Measurements from ENCODE around the gene PPY. TPM values are rescaled to one million over a fixed set of nuclear protein-coding genes. Genes with fewer than 3 reads are reported as not detected.

Gene PPY
- total and polyA plus RNA-seq, 10 of the 15 experiments (the other 5 are each of a cell fraction or from before 2014, with no cell fraction given), result 0.91 TPM; not detected in 9

DNA sequence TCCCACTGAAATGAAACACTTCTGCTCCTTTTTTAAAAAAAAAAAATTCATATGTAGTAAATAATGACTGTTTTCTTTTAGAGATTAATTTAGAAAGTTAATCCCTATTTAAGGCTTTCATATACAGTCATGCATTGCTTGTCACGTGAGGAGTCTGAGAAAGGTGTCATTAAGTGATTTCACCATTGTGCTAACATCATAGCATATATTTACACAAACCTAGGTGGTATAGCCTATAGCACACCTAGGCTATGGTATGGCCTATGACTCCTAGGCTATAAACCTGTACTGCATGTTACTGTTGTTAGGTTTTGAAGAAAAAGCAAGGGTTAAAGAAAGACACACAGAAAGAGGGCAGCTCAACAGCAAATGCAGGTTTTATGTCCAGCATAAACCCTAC is 13.7 kb downstream of the PPY start:
- no peaks in the 10 kb centered on the region for H3K36me3 ChIP-seq (ENCODE audit: control insufficient read depth in 2 of 2, insufficient read depth in 2 of 2, low read length in 1 of 2)
- DNase-seq (ENCODE audit: low read depth, low spot score) (no peak), ATAC-seq (no peak), FAIRE-seq (no peak)
- no peak overlapping the region for H2AFZ ChIP-seq (ENCODE audit: control insufficient read depth, low read depth, low read length)
- RAD21 ChIA-PET (ENCODE audit: unreplicated experiment), result no interaction called here
- no peak overlapping the region for H3K4me2 ChIP-seq (ENCODE audit: control insufficient read depth, insufficient read depth)
- SMC1A ChIA-PET (ENCODE audit: uncharacterized antibody, unreplicated experiment), result no interaction called here
- POLR2A ChIA-PET, result interaction anchor here (0.6 kb wide), 1 partner anchor 141 kb away, joined by 3 read pairs; no protein-coding TSS in a partner anchor
- H3K27me3 ChIP-seq (replicated peaks in 1 of 2; ENCODE audit: control insufficient read depth in 2 of 2, insufficient read depth in 2 of 2, low read length in 1 of 2), result peaks cover 0 to 5% of the 10 kb centered on the region in 2 experiments; a peak in 2 of 4 replicates
- H3K9me3 ChIP-seq (replicated peaks; ENCODE audit: control insufficient read depth, insufficient read depth, low read length), result no peaks in the 10 kb centered on the region
- H4K20me1 ChIP-seq (ENCODE audit: control insufficient read depth, insufficient read depth), result no peaks in the 10 kb centered on the region; the same call in 1 of the 2 replicates
- intact Hi-C loops (cut with micrococcal nuclease; ENCODE audit: unreplicated experiment), result no loop called here
- in situ Hi-C loops (cut with MboI), result no loop called here
- CTCF ChIA-PET, result interaction anchor here (0.7 to 1.2 kb wide), 2 partner anchors 16 to 18 kb away, joined by 3 to 5 read pairs; no protein-coding TSS in a partner anchor
- BruUV-seq (replicated peaks), result no TSS peak
- H3K4me1 ChIP-seq (ENCODE audit: control insufficient read depth, insufficient read depth, low read length), result no peaks in the 10 kb centered on the region; the same call in 1 of the 2 replicates
- WGBS (ENCODE audit: insufficient coverage, insufficient replicate concordance, low lambda C conversion rate, missing lambda C conversion rate), result 0% methylated on average over 1 of the region's 1 CpG
- H3K27ac ChIP-seq (ENCODE audit: control insufficient read depth, insufficient read depth), result no peak overlapping the region
- H3K4me3 ChIP-seq, result no peak overlapping the region
- H3K9ac ChIP-seq (ENCODE audit: control insufficient read depth, insufficient read depth, low read length), result no peak overlapping the region
- H3K79me2 ChIP-seq (ENCODE audit: control insufficient read depth, insufficient read depth, low read length), result no peaks in the 10 kb centered on the region
- TF ChIP-seq, protein P1, sequence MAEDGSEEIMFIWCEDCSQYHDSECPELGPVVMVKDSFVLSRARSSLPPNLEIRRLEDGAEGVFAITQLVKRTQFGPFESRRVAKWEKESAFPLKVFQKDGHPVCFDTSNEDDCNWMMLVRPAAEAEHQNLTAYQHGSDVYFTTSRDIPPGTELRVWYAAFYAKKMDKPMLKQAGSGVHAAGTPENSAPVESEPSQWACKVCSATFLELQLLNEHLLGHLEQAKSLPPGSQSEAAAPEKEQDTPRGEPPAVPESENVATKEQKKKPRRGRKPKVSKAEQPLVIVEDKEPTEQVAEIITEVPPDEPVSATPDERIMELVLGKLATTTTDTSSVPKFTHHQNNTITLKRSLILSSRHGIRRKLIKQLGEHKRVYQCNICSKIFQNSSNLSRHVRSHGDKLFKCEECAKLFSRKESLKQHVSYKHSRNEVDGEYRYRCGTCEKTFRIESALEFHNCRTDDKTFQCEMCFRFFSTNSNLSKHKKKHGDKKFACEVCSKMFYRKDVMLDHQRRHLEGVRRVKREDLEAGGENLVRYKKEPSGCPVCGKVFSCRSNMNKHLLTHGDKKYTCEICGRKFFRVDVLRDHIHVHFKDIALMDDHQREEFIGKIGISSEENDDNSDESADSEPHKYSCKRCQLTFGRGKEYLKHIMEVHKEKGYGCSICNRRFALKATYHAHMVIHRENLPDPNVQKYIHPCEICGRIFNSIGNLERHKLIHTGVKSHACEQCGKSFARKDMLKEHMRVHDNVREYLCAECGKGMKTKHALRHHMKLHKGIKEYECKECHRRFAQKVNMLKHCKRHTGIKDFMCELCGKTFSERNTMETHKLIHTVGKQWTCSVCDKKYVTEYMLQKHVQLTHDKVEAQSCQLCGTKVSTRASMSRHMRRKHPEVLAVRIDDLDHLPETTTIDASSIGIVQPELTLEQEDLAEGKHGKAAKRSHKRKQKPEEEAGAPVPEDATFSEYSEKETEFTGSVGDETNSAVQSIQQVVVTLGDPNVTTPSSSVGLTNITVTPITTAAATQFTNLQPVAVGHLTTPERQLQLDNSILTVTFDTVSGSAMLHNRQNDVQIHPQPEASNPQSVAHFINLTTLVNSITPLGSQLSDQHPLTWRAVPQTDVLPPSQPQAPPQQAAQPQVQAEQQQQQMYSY (CRISPR knock-in tag; IDR thresholded peaks at IDR 0.05), result no peak
- TF ChIP-seq, protein P2, sequence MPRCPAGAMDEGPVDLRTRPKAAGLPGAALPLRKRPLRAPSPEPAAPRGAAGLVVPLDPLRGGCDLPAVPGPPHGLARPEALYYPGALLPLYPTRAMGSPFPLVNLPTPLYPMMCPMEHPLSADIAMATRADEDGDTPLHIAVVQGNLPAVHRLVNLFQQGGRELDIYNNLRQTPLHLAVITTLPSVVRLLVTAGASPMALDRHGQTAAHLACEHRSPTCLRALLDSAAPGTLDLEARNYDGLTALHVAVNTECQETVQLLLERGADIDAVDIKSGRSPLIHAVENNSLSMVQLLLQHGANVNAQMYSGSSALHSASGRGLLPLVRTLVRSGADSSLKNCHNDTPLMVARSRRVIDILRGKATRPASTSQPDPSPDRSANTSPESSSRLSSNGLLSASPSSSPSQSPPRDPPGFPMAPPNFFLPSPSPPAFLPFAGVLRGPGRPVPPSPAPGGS (IDR thresholded peaks at IDR 0.05; ENCODE audit: borderline replicate concordance, insufficient read depth, low read depth, low read length, poor library complexity, severe bottlenecking), result no peak
- no peak for TF ChIP-seq NRF1 (conservative IDR thresholded peaks at IDR 0.05; ENCODE audit: low read depth, low read length)
- TF ChIP-seq, protein P3, sequence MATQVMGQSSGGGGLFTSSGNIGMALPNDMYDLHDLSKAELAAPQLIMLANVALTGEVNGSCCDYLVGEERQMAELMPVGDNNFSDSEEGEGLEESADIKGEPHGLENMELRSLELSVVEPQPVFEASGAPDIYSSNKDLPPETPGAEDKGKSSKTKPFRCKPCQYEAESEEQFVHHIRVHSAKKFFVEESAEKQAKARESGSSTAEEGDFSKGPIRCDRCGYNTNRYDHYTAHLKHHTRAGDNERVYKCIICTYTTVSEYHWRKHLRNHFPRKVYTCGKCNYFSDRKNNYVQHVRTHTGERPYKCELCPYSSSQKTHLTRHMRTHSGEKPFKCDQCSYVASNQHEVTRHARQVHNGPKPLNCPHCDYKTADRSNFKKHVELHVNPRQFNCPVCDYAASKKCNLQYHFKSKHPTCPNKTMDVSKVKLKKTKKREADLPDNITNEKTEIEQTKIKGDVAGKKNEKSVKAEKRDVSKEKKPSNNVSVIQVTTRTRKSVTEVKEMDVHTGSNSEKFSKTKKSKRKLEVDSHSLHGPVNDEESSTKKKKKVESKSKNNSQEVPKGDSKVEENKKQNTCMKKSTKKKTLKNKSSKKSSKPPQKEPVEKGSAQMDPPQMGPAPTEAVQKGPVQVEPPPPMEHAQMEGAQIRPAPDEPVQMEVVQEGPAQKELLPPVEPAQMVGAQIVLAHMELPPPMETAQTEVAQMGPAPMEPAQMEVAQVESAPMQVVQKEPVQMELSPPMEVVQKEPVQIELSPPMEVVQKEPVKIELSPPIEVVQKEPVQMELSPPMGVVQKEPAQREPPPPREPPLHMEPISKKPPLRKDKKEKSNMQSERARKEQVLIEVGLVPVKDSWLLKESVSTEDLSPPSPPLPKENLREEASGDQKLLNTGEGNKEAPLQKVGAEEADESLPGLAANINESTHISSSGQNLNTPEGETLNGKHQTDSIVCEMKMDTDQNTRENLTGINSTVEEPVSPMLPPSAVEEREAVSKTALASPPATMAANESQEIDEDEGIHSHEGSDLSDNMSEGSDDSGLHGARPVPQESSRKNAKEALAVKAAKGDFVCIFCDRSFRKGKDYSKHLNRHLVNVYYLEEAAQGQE (IDR thresholded peaks at IDR 0.05; ENCODE audit: low read depth, low read length), result no peak
- no peak for TF ChIP-seq BCL11A (IDR thresholded peaks at IDR 0.05; ENCODE audit: low read depth, low read length)
- TF ChIP-seq, protein P4, sequence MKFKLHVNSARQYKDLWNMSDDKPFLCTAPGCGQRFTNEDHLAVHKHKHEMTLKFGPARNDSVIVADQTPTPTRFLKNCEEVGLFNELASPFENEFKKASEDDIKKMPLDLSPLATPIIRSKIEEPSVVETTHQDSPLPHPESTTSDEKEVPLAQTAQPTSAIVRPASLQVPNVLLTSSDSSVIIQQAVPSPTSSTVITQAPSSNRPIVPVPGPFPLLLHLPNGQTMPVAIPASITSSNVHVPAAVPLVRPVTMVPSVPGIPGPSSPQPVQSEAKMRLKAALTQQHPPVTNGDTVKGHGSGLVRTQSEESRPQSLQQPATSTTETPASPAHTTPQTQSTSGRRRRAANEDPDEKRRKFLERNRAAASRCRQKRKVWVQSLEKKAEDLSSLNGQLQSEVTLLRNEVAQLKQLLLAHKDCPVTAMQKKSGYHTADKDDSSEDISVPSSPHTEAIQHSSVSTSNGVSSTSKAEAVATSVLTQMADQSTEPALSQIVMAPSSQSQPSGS (IDR thresholded peaks at IDR 0.05; ENCODE audit: low read length), result no peak
- no peak for TF ChIP-seq NFXL1 (IDR thresholded peaks at IDR 0.05; ENCODE audit: borderline replicate concordance)
- TF ChIP-seq POLR2A (IDR thresholded peaks at IDR 0.05; ENCODE audit: low read depth, low read length), result no peak
- TF ChIP-seq FOS (IDR thresholded peaks at IDR 0.05; ENCODE audit: borderline replicate concordance, extremely low read depth, insufficient read length), result no peak
- no peak for TF ChIP-seq ZSCAN29 (IDR thresholded peaks at IDR 0.05)
- TF ChIP-seq ZNF207 (IDR thresholded peaks at IDR 0.05; ENCODE audit: borderline replicate concordance), result no peak
- TF ChIP-seq NFIC (IDR thresholded peaks at IDR 0.05; ENCODE audit: low read depth, low read length), result no peak
- TF ChIP-seq NBN (IDR thresholded peaks at IDR 0.05), result no peak
